HEK293 (cell line): ENCODE data around the gene WDR70.
A peak's percentile ranks its signal among the peaks of the same experiment; 100 is the strongest.

Source experiments
- CTCF ChIA-PET: fragments of 350-600 bp; formaldehyde crosslinking; extraction: SDS; loops from one replicate; lab custom pipeline; 2021; ENCODE audit warnings: antibody characterized with exemption; lab: Yijun Ruan, JAX
- POLR2A ChIA-PET: fragments of 300-600 bp; formaldehyde crosslinking; extraction: SDS; loops from one replicate; lab custom pipeline; 2020; ENCODE audit warnings: antibody characterized with exemption, inconsistent platforms; lab: Yijun Ruan, JAX
- H3K27ac ChIP-seq: fragments of 200-500 bp; sonication (Bioruptor generic); 2 replicates; pipeline ENCODE4 v1.5.1; 2014; ENCODE audit warnings: low read depth, low read length, control low read depth, inconsistent platforms; ENCODE audit errors: extremely low read depth
- H3K36me3 ChIP-seq, 2 experiments: fragments of 200-500 bp in 1 of 2; sonication (Bioruptor generic) in 1 of 2; 1 replicate in 1 of 2; 2 replicates in 1 of 2; pipeline ENCODE4 v1.5.1; 2014 to 2017; ENCODE audit warnings: inconsistent platforms in 2 of 2, low read length in 2 of 2; ENCODE audit not compliant: control insufficient read depth in 2 of 2, insufficient read depth in 1 of 2
- H3K4me1 ChIP-seq: fragments of 200-500 bp; sonication (Bioruptor generic); 2 replicates; pipeline ENCODE4 v1.5.1; 2014; ENCODE audit warnings: mild to moderate bottlenecking, low read length, inconsistent platforms; ENCODE audit not compliant: control insufficient read depth, insufficient read depth
- H3K4me3 ChIP-seq: 2 replicates; pipeline ENCODE4 v1.5.1; 2011; ENCODE audit warnings: low read depth, mild to moderate bottlenecking, control low read depth, low read length, moderate library complexity
- H3K9me3 ChIP-seq: fragments of 200-500 bp; sonication (Bioruptor generic); 2 replicates; pipeline ENCODE4 v1.5.1; 2014; ENCODE audit warnings: low read depth, low read length, inconsistent platforms; ENCODE audit not compliant: control insufficient read depth, insufficient read depth
- GLIS2 ChIP-seq: fragments of 450-650 bp; formaldehyde crosslinking; IDR thresholded peaks from 2 replicates; pipeline ENCODE4 v1.5.1; 2016; ENCODE audit warnings: missing biosample characterization, missing genetic modification characterization
- KLF7 ChIP-seq: fragments of 450-650 bp; formaldehyde crosslinking; IDR thresholded peaks from 2 replicates; pipeline ENCODE4 v1.5.1; 2016; ENCODE audit warnings: missing biosample characterization, missing genetic modification characterization, borderline replicate concordance
- MEIS1 ChIP-seq: sonication (generic); formaldehyde crosslinking; IDR thresholded peaks from 2 replicates; pipeline ENCODE4 v1.8.1; 2022; ENCODE audit warnings: missing genetic modification reagents, mild to moderate bottlenecking, borderline replicate concordance
- OSR2 ChIP-seq: fragments of 450-650 bp; formaldehyde crosslinking; IDR thresholded peaks from 2 replicates; pipeline ENCODE4 v1.5.1; 2016; ENCODE audit warnings: missing biosample characterization, missing genetic modification characterization
- TCF7L2 ChIP-seq: IDR thresholded peaks from 2 replicates; pipeline ENCODE4 v1.6.1; 2011; ENCODE audit warnings: low read depth, mild to moderate bottlenecking, inconsistent platforms, low read length, moderate library complexity, borderline replicate concordance
- ZNF19 ChIP-seq: fragments of 450-650 bp; formaldehyde crosslinking; IDR thresholded peaks from 2 replicates; pipeline ENCODE4; 2016; ENCODE audit warnings: missing biosample characterization, missing genetic modification characterization, low read depth
- ZNF350 ChIP-seq: fragments of 450-650 bp; formaldehyde crosslinking; IDR thresholded peaks from 2 replicates; pipeline ENCODE4 v1.5.0; 2017; ENCODE audit warnings: missing biosample characterization, mild to moderate bottlenecking, missing genetic modification characterization
- ZNF501 ChIP-seq: fragments of 450-650 bp; formaldehyde crosslinking; IDR thresholded peaks from 2 replicates; pipeline ENCODE4 v1.5.1; 2016; ENCODE audit warnings: missing biosample characterization, missing genetic modification characterization
- ZNF747 ChIP-seq: fragments of 450-650 bp; formaldehyde crosslinking; IDR thresholded peaks from 2 replicates; pipeline ENCODE4 v1.5.1; 2016; ENCODE audit warnings: missing biosample characterization, missing genetic modification characterization
- ZNF776 ChIP-seq: fragments of 450-650 bp; formaldehyde crosslinking; IDR thresholded peaks from 2 replicates; pipeline ENCODE4 v1.5.0; 2017; ENCODE audit warnings: missing biosample characterization, missing genetic modification characterization, borderline replicate concordance
- TF ChIP-seq, protein P1 (sequence below): fragments of 450-650 bp; formaldehyde crosslinking; IDR thresholded peaks from 2 replicates; pipeline ENCODE4; 2016; ENCODE audit warnings: missing biosample characterization, missing genetic modification characterization
- TF ChIP-seq, protein P2 (sequence below): fragments of 450-650 bp; formaldehyde crosslinking; IDR thresholded peaks from 2 replicates; pipeline ENCODE4 v1.5.1; 2016; ENCODE audit warnings: missing biosample characterization, missing genetic modification characterization
- TF ChIP-seq, protein P3 (sequence below): fragments of 450-650 bp; formaldehyde crosslinking; IDR thresholded peaks from 2 replicates; pipeline ENCODE4 v1.5.0; 2017; ENCODE audit warnings: missing biosample characterization, missing genetic modification characterization, borderline replicate concordance
- TF ChIP-seq, protein P4 (sequence below): fragments of 450-650 bp; formaldehyde crosslinking; IDR thresholded peaks from 2 replicates; pipeline ENCODE4 v1.5.1; 2016; ENCODE audit warnings: missing biosample characterization, missing genetic modification characterization
- TF ChIP-seq, protein P5 (sequence below): fragments of 450-650 bp; formaldehyde crosslinking; IDR thresholded peaks from 2 replicates; pipeline ENCODE4 v1.5.1; 2016; ENCODE audit warnings: missing biosample characterization, missing genetic modification characterization
- TF ChIP-seq, protein P6 (sequence below): fragments of 450-650 bp; formaldehyde crosslinking; IDR thresholded peaks from 2 replicates; pipeline ENCODE4 v1.5.1; 2016; ENCODE audit warnings: missing biosample characterization, missing genetic modification characterization
- TF ChIP-seq, protein P7 (sequence below): fragments of 450-650 bp; formaldehyde crosslinking; IDR thresholded peaks from 2 replicates; pipeline ENCODE4 v1.5.1; 2016; ENCODE audit warnings: missing biosample characterization, missing genetic modification characterization

WDR70 gene

DNA sequence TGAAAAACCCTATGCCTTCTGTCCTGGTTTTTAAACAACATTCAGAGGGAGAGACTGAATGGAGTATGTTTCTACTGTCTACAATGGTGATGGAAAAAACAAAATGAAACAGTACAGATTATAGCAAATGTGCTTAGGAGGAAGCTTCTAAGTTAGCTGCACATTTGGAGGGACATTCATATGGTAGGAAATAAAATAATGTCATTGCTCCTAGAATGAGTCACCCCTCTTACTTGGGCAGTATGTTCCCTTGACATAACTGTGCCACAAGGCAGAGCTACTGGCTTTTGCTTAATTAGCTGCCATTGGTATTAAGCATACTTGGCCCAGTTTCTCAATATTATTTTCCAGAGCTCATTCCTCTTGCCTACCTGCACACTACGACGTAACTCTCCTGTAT, 331.8 kb downstream of the WDR70 start:
- no peaks in the 10 kb centered on the region for H3K4me1 ChIP-seq
- H3K36me3 ChIP-seq, result no peaks in the 10 kb centered on the region
- H3K4me3 ChIP-seq, result no peak overlapping the region
- no peaks in the 10 kb centered on the region for H3K9me3 ChIP-seq
- no peak overlapping the region for H3K27ac ChIP-seq
- ChIA-PET CTCF (interaction anchor here (0.6 to 1.7 kb wide), 2 partner anchors 9 to 13 kb away, joined by 6 to 7 read pairs; no protein-coding TSS in a partner anchor), POLR2A (no interaction called here)
- peak; percentile 40; the same call in 1 of the 2 replicates for TF ChIP-seq OSR2 (tag by site-specific recombination)
- TF ChIP-seq, protein P1, sequence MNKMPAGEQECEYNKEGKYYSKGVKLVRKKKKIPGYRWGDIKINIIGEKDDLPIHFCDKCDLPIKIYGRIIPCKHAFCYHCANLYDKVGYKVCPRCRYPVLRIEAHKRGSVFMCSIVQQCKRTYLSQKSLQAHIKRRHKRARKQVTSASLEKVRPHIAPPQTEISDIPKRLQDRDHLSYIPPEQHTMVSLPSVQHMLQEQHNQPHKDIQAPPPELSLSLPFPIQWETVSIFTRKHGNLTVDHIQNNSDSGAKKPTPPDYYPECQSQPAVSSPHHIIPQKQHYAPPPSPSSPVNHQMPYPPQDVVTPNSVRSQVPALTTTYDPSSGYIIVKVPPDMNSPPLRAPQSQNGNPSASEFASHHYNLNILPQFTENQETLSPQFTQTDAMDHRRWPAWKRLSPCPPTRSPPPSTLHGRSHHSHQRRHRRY (tag by site-specific recombination), result no peak
- TF ChIP-seq, protein P2, sequence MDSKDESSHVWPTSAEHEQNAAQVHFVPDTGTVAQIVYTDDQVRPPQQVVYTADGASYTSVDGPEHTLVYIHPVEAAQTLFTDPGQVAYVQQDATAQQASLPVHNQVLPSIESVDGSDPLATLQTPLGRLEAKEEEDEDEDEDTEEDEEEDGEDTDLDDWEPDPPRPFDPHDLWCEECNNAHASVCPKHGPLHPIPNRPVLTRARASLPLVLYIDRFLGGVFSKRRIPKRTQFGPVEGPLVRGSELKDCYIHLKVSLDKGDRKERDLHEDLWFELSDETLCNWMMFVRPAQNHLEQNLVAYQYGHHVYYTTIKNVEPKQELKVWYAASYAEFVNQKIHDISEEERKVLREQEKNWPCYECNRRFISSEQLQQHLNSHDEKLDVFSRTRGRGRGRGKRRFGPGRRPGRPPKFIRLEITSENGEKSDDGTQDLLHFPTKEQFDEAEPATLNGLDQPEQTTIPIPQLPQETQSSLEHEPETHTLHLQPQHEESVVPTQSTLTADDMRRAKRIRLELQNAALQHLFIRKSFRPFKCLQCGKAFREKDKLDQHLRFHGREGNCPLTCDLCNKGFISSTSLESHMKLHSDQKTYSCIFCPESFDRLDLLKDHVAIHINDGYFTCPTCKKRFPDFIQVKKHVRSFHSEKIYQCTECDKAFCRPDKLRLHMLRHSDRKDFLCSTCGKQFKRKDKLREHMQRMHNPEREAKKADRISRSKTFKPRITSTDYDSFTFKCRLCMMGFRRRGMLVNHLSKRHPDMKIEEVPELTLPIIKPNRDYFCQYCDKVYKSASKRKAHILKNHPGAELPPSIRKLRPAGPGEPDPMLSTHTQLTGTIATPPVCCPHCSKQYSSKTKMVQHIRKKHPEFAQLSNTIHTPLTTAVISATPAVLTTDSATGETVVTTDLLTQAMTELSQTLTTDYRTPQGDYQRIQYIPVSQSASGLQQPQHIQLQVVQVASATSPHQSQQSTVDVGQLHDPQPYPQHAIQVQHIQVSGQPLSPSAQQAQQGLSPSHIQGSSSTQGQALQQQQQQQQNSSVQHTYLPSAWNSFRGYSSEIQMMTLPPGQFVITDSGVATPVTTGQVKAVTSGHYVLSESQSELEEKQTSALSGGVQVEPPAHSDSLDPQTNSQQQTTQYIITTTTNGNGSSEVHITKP (tag by site-specific recombination), result peak; percentile 93

DNA sequence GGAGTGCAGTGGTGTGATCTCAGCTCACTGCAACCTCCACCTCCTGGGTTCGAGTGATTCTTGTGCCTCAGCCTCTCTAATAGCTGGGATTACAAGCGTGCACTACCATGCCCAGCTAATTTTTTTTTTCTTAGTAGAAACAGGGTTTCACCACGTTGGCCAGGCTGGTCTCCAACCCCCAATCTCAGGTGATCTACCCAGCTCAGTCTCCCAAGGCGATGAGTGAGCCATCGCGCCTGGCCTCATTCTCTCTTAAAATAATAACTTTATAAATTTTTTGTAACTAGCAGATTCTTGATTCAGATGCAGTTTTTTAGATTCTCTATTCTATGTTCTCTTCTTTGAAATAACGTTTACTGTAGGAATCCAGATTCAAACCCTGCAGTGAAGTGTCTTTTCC, 333.6 kb downstream of the WDR70 start:
- ChIA-PET POLR2A (no interaction called here), CTCF (interaction anchor here (0.5 to 1.0 kb wide), 7 partner anchors 10 to 480 kb away, joined by 3 to 4 read pairs (median 3); no protein-coding TSS in a partner anchor)
- H3K4me3 ChIP-seq, result no peak overlapping the region
- H3K27ac ChIP-seq, result no peak overlapping the region
- H3K4me1 ChIP-seq, result peaks cover 9% of the 10 kb centered on the region
- H3K36me3 ChIP-seq, result no peaks in the 10 kb centered on the region
- no peaks in the 10 kb centered on the region for H3K9me3 ChIP-seq
- TF ChIP-seq, protein P3, sequence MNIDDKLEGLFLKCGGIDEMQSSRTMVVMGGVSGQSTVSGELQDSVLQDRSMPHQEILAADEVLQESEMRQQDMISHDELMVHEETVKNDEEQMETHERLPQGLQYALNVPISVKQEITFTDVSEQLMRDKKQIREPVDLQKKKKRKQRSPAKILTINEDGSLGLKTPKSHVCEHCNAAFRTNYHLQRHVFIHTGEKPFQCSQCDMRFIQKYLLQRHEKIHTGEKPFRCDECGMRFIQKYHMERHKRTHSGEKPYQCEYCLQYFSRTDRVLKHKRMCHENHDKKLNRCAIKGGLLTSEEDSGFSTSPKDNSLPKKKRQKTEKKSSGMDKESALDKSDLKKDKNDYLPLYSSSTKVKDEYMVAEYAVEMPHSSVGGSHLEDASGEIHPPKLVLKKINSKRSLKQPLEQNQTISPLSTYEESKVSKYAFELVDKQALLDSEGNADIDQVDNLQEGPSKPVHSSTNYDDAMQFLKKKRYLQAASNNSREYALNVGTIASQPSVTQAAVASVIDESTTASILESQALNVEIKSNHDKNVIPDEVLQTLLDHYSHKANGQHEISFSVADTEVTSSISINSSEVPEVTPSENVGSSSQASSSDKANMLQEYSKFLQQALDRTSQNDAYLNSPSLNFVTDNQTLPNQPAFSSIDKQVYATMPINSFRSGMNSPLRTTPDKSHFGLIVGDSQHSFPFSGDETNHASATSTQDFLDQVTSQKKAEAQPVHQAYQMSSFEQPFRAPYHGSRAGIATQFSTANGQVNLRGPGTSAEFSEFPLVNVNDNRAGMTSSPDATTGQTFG (tag by site-specific recombination), result no peak
- TF ChIP-seq, protein P4, sequence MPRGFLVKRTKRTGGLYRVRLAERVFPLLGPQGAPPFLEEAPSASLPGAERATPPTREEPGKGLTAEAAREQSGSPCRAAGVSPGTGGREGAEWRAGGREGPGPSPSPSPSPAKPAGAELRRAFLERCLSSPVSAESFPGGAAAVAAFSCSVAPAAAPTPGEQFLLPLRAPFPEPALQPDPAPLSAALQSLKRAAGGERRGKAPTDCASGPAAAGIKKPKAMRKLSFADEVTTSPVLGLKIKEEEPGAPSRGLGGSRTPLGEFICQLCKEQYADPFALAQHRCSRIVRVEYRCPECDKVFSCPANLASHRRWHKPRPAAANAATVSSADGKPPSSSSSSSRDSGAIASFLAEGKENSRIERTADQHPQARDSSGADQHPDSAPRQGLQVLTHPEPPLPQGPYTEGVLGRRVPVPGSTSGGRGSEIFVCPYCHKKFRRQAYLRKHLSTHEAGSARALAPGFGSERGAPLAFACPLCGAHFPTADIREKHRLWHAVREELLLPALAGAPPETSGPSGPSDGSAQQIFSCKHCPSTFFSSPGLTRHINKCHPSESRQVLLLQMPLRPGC (tag by site-specific recombination), result no peak
- TF ChIP-seq ZNF350 (tag by site-specific recombination) (no peak), ZNF776 (no peak), KLF7 (tag by site-specific recombination) (no peak), ZNF747 (tag by site-specific recombination) (no peak), ZNF19 (no peak), MEIS1 (CRISPR knock-in tag) (no peak), TCF7L2 (no peak), ZNF501 (no peak), GLIS2 (tag by site-specific recombination) (no peak)
- TF ChIP-seq, protein P5, sequence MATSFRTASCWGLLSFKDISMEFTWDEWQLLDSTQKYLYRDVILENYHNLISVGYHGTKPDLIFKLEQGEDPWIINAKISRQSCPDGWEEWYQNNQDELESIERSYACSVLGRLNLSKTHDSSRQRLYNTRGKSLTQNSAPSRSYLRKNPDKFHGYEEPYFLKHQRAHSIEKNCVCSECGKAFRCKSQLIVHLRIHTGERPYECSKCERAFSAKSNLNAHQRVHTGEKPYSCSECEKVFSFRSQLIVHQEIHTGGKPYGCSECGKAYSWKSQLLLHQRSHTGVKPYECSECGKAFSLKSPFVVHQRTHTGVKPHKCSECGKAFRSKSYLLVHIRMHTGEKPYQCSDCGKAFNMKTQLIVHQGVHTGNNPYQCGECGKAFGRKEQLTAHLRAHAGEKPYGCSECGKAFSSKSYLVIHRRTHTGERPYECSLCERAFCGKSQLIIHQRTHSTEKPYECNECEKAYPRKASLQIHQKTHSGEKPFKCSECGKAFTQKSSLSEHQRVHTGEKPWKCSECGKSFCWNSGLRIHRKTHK (tag by site-specific recombination), result no peak
- TF ChIP-seq, protein P6, sequence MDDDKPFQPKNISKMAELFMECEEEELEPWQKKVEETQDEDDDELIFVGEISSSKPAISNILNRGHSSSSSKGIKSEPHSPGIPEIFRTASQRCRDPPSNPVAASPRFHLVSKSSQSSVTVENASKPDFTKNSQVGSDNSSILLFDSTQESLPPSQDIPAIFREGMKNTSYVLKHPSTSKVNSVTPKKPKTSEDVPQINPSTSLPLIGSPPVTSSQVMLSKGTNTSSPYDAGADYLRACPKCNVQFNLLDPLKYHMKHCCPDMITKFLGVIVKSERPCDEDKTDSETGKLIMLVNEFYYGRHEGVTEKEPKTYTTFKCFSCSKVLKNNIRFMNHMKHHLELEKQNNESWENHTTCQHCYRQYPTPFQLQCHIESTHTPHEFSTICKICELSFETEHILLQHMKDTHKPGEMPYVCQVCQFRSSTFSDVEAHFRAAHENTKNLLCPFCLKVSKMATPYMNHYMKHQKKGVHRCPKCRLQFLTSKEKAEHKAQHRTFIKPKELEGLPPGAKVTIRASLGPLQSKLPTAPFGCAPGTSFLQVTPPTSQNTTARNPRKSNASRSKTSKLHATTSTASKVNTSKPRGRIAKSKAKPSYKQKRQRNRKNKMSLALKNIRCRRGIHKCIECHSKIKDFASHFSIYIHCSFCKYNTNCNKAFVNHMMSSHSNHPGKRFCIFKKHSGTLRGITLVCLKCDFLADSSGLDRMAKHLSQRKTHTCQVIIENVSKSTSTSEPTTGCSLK (tag by site-specific recombination), result no peak
- TF ChIP-seq, protein P7, sequence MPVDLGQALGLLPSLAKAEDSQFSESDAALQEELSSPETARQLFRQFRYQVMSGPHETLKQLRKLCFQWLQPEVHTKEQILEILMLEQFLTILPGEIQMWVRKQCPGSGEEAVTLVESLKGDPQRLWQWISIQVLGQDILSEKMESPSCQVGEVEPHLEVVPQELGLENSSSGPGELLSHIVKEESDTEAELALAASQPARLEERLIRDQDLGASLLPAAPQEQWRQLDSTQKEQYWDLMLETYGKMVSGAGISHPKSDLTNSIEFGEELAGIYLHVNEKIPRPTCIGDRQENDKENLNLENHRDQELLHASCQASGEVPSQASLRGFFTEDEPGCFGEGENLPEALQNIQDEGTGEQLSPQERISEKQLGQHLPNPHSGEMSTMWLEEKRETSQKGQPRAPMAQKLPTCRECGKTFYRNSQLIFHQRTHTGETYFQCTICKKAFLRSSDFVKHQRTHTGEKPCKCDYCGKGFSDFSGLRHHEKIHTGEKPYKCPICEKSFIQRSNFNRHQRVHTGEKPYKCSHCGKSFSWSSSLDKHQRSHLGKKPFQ, result no peak
